ENCODE results near the gene SLC25A36.

The SLC25A36 gene, protein sequence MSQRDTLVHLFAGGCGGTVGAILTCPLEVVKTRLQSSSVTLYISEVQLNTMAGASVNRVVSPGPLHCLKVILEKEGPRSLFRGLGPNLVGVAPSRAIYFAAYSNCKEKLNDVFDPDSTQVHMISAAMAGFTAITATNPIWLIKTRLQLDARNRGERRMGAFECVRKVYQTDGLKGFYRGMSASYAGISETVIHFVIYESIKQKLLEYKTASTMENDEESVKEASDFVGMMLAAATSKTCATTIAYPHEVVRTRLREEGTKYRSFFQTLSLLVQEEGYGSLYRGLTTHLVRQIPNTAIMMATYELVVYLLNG

DNA sequence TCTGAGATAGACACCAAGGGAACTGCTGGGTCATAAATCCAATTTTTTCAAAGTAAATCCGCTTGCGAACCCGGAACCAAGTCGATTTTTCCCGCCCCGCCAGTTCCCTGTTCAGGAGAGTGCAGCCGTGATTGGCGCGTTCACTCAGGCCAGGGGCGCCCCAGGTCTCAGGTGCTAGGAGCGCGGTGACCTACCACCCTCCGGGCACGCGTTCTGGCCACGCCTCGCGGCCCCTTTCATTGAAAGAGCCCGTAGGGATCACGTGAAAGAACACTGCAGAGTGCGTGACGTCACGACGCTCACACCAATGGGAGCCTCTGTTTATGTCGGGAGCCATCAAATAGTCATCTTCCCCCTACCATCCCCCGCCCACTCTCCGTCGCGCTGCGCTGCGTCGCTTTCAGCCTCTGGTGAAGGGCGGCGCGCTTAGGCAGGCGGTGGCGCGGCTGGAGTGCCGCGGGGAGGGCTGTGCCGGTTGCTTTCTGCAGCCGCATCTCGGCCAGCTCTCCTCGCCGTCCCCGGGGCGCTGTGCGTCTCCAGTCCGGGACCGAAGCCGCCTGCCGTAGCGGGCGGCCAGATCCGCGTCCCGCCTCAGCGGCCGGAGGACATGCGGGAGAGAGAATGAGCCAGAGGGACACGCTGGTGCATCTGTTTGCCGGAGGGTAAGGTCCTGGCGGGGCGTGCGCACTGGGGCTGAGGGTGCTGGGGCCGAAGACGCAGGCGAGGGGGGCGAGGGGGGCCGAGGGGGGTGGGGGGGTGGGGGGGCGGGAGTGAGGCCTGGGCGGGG lies at the start of gene SLC25A36:
TSS of gene SLC25A36 (plus strand) at position 403 of the 787 bp plus-strand sequence. CDS start at position 622, 219 bp downstream.
- peaks cover 42% of the 10 kb centered on the region for H3K79me2 ChIP-seq (ENCODE audit: insufficient read depth, low read length)
- H3K9ac ChIP-seq (ENCODE audit: low read length) = peak within 1 kb of the TSS; percentile 92
- peaks cover 31% of the 10 kb centered on the region for H3K4me1 ChIP-seq (ENCODE audit: insufficient read depth, low read length, severe bottlenecking)
- peak within 1 kb of the TSS; percentile 67 for H2AFZ ChIP-seq (ENCODE audit: low read length)
- H3K9me2 ChIP-seq (ENCODE audit: low read depth, low read length) = no peaks in the 10 kb centered on the region
- H3K4me2 ChIP-seq (ENCODE audit: low read length) = peak within 1 kb of the TSS; percentile 82
- 0 out of 2 replicates have a peak, but pooled peaks cover 2% of the 10 kb centered on the region for H3F3A ChIP-seq (ENCODE audit: insufficient read depth, low read length)
- H3K27me3 ChIP-seq (ENCODE audit: insufficient read depth, low read length) = no peaks in the 10 kb centered on the region
- H3K4me3 ChIP-seq (ENCODE audit: low read depth, low read length, poor library complexity, severe bottlenecking) = peak within 1 kb of the TSS; percentile 84
- no peak for TF ChIP-seq EZH2 (IDR thresholded peaks at IDR 0.05; ENCODE audit: borderline replicate concordance, low read length)
- TF ChIP-seq, protein P1, sequence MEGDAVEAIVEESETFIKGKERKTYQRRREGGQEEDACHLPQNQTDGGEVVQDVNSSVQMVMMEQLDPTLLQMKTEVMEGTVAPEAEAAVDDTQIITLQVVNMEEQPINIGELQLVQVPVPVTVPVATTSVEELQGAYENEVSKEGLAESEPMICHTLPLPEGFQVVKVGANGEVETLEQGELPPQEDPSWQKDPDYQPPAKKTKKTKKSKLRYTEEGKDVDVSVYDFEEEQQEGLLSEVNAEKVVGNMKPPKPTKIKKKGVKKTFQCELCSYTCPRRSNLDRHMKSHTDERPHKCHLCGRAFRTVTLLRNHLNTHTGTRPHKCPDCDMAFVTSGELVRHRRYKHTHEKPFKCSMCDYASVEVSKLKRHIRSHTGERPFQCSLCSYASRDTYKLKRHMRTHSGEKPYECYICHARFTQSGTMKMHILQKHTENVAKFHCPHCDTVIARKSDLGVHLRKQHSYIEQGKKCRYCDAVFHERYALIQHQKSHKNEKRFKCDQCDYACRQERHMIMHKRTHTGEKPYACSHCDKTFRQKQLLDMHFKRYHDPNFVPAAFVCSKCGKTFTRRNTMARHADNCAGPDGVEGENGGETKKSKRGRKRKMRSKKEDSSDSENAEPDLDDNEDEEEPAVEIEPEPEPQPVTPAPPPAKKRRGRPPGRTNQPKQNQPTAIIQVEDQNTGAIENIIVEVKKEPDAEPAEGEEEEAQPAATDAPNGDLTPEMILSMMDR (IDR thresholded peaks at IDR 0.05; ENCODE audit: low read length) = no peak
- H3K36me3 ChIP-seq (ENCODE audit: insufficient read depth, low read length) = peaks cover 6% of the 10 kb centered on the region; the same call in 1 of the 2 replicates
- H3K9me3 ChIP-seq (ENCODE audit: low read length) = no peaks in the 10 kb centered on the region
- peak within 1 kb of the TSS; percentile 80 for H3K27ac ChIP-seq (ENCODE audit: low read depth, low read length, poor library complexity, severe bottlenecking)
- H4K20me1 ChIP-seq (ENCODE audit: insufficient read depth, low read length) = 0 out of 2 replicates have a peak, but pooled peaks cover 4% of the 10 kb centered on the region

DNA sequence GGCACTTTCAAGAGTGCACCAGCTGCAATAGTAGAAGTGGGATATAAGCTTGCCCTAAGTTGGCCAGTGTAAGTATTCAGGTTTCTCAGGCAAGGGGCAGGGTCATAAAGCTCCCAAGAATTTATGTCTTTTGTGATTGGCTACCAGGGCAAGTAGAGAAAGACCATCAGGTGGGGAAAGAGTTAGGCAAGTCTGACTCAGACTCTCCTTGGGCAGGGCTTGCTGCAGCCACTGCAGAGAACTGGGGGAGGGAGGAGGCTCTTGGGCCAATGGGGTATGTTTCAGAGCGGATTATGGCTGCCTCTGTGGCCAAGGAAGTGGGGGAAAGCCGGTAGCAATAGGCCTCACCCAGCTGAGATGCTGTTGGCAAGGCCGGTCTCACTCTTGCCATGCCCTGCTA lies 44.6 kb upstream of the SLC25A36 start:
- no peaks in the 10 kb centered on the region for H3K79me2 ChIP-seq (ENCODE audit: insufficient read depth, low read length)
- TF ChIP-seq, protein P1 (IDR thresholded peaks at IDR 0.05; ENCODE audit: low read length) = no peak
- no peak for TF ChIP-seq EZH2 (IDR thresholded peaks at IDR 0.05; ENCODE audit: borderline replicate concordance, low read length)
- H4K20me1 ChIP-seq (ENCODE audit: insufficient read depth, low read length) = no peaks in the 10 kb centered on the region
- H3K4me3 ChIP-seq (ENCODE audit: low read depth, low read length, poor library complexity, severe bottlenecking) = no peak overlapping the region
- H3K4me2 ChIP-seq (ENCODE audit: low read length) = no peak overlapping the region
- H3K4me1 ChIP-seq (ENCODE audit: insufficient read depth, low read length, severe bottlenecking) = no peaks in the 10 kb centered on the region
- no peak overlapping the region for H2AFZ ChIP-seq (ENCODE audit: low read length)
- no peaks in the 10 kb centered on the region for H3K9me2 ChIP-seq (ENCODE audit: low read depth, low read length)
- H3K9me3 ChIP-seq (ENCODE audit: low read length) = no peaks in the 10 kb centered on the region
- no peaks in the 10 kb centered on the region for H3F3A ChIP-seq (ENCODE audit: insufficient read depth, low read length)
- no peak overlapping the region for H3K27ac ChIP-seq (ENCODE audit: low read depth, low read length, poor library complexity, severe bottlenecking)
- H3K27me3 ChIP-seq (ENCODE audit: insufficient read depth, low read length) = no peaks in the 10 kb centered on the region
- H3K9ac ChIP-seq (ENCODE audit: low read length) = no peak overlapping the region
- H3K36me3 ChIP-seq (ENCODE audit: insufficient read depth, low read length) = no peaks in the 10 kb centered on the region

DNA sequence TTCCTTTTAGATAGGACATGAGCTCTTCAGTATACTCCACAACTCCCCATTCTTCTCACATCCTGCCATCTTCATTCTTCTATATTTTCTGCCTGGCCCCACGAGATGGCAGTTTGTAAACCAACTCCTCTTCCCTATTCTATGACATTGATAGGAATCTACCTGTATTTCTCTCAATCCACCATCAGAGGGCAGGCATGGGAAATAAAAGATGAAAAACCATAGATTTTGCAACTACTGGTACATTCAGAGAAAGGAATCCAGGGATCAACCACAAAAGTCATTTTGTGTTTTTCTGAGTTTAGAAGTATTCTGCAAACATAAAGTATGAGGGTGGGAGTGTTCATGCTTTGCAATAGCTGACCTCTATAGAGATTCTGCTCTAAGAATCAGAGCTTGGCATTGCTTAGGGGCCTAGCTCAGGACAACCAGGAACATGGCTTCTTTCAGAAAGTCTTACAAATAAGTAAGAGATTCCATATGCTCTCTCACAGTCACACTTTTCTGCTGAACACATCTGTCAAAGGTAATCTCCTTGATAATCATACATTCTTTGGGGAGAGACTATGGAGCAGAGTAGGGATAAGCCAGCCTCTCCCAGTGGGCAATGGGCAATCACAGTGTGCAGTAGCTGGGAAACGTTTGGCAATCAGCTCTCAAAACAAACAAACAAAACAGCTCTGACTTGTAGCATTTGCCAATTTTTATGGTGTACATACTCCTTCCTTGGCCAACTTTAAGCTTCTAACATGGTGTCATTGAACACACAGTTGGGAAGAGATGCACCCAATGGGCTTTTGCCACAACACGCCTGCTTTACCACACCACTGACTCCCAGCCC lies 43.1 kb upstream of the SLC25A36 start:
- no peak overlapping the region for H3K9ac ChIP-seq (ENCODE audit: low read length)
- H3K4me3 ChIP-seq (ENCODE audit: low read depth, low read length, poor library complexity, severe bottlenecking) = no peak overlapping the region
- no peak overlapping the region for H3K27ac ChIP-seq (ENCODE audit: low read depth, low read length, poor library complexity, severe bottlenecking)
- H3K4me1 ChIP-seq (ENCODE audit: insufficient read depth, low read length, severe bottlenecking) = no peaks in the 10 kb centered on the region
- TF ChIP-seq, protein P1 (IDR thresholded peaks at IDR 0.05; ENCODE audit: low read length) = peak; percentile 89
- TF ChIP-seq EZH2 (IDR thresholded peaks at IDR 0.05; ENCODE audit: borderline replicate concordance, low read length) = no peak
- H3K4me2 ChIP-seq (ENCODE audit: low read length) = no peak overlapping the region
- H3K27me3 ChIP-seq (ENCODE audit: insufficient read depth, low read length) = no peaks in the 10 kb centered on the region
- no peaks in the 10 kb centered on the region for H4K20me1 ChIP-seq (ENCODE audit: insufficient read depth, low read length)
- no peaks in the 10 kb centered on the region for H3K9me2 ChIP-seq (ENCODE audit: low read depth, low read length)
- H3F3A ChIP-seq (ENCODE audit: insufficient read depth, low read length) = no peaks in the 10 kb centered on the region
- no peaks in the 10 kb centered on the region for H3K36me3 ChIP-seq (ENCODE audit: insufficient read depth, low read length)
- H3K79me2 ChIP-seq (ENCODE audit: insufficient read depth, low read length) = no peaks in the 10 kb centered on the region
- no peaks in the 10 kb centered on the region for H3K9me3 ChIP-seq (ENCODE audit: low read length)
- H2AFZ ChIP-seq (ENCODE audit: low read length) = no peak overlapping the region

All from OCI-LY1 (cell line).